G401 (cell line): Measurements from ENCODE around the gene NDUFA7. TPM values are rescaled to one million over a fixed set of nuclear protein-coding genes. Genes with fewer than 3 reads are reported as not detected.
"Not testable (repeated sequence)": the region's sequence is repeated elsewhere in the genome, so short reads cannot be mapped to it uniquely, and the experiment has no call there.

Experiments
- DNase-seq: peaks from one replicate; pipeline ENCODE4 v3.0.0-alpha.2; 2015; ENCODE audit warnings: low spot score
- in situ Hi-C: cut with HindIII; loops from 2 replicates; pipeline ENCODE4 v1.10.0; 2016; ENCODE audit warnings: low sequenced_read_pairs, mixed read lengths
- total RNA-seq: library from RNA; depleted of rRNA; stranded (reverse); fragments of >200 nt; shearing (Covaris generic); gene quantifications from 2 replicates; pipeline ENCODE4 v1.2.3, GENCODE V29; 2014

Gene NDUFA7
- total RNA-seq, 1 experiment from 2014 or later = 39.8 TPM

DNA sequence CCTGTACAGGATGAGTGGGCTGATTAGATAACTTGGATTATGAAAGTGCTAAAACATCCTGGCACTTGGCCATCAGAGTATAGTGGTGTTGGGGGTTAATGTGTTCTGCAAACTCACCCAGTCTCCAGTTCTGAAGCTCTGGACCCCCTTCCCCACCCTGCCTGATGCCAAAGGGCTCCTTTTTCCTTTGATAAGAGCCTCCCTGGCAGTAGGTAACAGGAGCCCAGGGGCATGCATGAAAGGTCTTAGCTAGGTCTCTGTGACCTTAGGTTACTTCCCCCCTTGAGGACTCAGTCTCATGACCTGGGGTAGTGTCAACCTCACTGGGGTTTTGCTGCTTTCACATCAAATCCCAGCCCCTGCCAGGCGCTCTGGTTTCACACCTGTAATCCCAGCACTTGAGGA, 2.6 kb upstream of the NDUFA7 start:
- in situ Hi-C loops = no loop called here
- no peak for DNase-seq

DNA sequence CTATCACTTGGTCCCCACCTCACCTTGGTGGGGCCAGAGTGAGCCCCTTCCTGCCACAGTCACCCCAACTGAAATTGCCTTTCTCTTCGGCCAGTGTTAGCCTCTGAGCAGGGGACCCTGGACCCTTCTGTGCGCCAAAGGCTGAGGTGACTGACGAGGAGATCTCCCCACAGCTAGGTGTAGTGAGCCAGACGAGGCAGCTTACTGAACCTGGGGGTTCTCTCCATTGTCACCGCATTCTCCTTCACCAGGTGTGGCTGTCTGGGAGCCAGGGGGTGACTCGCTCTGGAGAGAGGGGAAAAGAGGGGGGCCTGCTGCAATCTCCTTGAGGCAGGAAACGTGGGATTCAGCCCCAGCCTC, 1.4 kb upstream of the NDUFA7 start:
- in situ Hi-C loops = no loop called here
- DNase-seq = no peak

DNA sequence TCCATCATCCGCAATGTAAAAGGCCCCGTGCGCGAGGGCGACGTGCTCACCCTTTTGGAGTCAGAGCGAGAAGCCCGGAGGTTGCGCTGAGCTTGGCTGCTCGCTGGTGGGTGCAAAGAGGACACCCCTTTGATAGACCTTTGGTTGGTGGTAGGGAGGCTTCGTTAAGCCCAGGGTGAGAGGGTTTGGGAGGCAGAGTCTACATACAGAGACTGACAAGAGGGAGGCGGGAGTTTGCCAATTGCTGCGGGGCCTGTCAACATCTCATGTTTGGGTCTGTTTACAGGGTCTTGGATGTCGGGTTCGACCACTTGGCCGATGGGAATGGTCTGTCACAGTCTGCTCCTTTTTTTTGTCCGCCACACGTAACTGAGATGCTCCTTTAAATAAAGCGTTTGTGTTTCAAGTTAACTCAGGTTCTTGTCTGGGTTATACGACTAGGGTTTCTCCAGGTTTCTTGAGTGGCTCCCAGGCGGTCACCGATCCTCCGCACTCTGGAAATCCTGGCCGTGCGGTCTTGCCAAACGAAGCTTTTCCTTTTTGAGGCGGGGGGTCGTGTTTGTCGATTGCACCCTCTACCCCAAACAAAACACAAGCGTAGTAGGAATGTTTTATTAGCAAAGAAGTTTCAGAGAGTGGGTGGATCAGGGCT, 937 bp upstream of the NDUFA7 start:
- DNase-seq = no peak
- in situ Hi-C loops = no loop called here

DNA sequence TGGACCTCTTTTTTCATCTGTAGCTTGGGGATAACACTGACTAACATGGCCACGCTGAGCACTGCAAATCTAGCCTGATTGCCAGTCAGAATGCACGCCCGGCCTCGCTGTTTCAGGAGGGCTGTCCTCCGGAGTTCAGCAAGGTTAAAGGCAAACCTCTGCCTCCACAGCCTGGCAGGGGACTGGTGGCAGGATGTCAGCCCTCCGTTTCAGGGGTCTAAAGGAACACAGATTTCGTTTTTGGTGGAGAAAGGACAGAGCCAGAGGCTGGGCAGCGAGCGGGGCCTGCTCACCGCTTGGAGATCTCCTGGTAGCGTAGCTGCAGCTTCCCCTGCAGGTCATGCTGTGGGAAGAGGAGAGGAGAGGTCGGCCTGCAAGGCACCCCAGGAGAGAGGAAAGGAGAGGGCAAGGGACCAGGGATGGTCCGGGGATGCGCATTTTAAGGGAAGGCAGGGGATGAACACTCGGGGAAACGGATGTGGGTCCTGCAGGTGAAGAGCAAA, 560 bp downstream of the NDUFA7 start:
- in situ Hi-C loops = no loop called here
- DNase-seq = no peak

DNA sequence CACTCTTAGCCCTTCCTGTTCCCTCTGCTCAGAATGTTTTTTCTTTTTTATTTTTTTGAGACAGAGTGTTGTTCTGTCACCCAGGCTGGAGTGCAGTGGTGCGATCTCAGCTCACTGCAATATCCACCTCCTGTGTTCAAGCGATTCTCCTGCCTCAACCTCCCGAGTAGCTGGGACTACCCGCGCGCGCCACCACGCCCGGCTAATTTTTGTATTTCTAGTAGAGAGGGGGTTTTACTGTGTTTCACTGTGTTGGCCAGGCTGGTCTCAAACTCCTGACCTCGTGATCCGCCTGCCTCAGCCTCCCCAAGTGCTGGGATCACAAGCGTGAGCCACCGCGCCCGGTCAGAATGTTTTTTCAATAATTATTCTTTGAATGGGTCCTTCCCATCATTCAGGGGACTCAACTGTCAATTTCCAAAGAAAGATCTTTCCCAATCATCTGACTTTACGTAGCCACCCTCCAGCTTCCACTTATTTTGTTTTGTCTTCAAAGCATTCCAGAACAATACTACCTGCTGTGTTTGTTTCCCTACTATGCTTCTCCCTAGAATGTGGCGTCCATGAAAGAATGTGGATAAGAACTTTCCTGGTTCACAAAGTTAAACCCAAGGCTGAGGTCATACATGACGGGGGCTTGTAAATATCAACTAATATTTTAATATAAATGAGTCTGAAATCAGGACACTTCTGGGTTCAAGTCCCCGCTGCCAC, 1.2 kb downstream of the NDUFA7 start:
- DNase-seq = no peak
- in situ Hi-C loops = no loop called here

DNA sequence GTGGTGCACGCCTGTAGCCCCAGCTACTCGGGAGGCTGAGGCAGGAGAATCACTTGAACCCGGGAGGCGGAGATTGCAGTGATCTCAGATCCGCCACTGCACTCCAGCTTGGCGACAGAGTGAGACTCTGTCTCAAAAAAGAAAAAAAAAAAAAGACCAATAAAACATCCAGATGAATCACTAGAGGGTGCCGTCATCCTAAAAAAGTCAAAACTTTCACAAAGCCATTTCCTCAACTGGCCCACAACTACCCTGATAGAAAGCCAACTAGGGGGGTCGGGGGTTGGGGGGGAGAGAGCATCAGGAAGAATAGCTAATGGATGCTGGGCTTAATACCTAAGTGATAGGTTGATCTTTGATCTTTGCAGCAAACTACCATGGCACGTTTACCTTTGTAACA, 2.3 kb downstream of the NDUFA7 start:
- DNase-seq, in situ Hi-C loops: not testable (repeated sequence)

DNA sequence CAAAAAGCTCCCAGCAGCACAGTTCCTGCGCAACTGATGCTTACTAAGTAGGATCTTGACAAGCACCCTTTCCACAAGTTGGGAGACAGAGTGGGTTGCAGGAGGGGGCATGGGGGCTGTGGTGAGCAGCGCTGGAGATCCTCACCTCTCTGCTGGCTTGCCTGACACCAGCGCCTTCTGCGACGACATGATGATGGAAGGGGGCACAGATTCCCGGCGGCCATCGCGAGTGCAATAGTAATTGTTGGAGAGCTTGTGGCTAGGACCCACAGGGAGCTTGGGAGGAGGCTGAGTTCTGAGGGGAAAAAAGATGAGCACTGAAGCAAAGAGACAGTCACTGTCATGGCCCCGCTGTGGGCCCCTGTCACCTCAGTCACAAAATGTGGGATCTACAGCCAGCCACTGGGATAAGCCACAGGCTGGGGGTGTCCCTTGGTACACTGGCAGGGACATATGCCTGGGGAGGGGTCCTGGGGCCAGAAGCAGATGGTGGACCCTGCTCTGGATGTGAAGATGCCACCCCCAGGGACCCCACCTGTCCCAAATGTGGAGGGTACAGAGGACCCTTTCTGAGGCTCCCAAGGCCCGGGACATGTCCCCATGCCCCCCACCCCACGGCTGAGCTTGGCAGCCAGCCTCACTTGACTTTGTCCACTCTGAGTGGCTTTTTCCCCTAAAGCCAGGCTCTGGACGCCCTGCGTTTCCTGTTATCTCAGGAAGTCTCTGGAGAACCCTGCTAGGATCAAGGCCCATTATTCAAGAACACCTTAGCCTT, 4.6 kb downstream of the NDUFA7 start:
- in situ Hi-C loops = no loop called here
- DNase-seq = no peak

DNA sequence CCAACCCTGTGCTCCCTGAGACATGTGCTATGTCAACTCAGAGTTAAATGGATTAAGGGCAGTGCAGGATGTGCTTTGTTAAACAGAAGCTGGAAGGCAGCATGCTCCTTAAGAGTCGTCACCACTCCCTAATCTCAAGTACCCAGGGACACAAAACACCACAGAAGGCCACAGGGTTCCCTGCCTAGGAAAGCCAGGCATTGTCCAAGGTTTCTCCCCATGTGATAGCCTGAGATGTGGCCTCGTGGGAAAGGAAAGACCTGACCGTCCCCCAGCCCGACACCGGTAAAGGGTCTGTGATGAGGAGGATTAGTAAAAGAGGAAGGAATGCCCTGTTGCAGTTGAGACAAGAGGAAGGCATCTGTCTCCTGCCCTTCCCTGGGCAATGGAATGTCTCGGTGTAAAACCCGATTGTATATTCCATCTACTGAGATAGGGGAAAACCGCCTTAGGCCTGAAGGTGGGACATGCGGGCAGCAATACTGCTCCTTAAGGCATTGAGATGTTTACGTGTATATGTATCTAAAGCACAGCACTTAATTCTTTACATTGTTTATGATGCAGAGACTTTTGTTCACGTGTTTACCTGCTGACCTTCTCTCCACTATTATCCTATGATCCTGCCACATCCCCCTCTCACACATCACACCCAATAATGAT, 6.1 kb downstream of the NDUFA7 start:
- DNase-seq, in situ Hi-C loops: not testable (repeated sequence)

DNA sequence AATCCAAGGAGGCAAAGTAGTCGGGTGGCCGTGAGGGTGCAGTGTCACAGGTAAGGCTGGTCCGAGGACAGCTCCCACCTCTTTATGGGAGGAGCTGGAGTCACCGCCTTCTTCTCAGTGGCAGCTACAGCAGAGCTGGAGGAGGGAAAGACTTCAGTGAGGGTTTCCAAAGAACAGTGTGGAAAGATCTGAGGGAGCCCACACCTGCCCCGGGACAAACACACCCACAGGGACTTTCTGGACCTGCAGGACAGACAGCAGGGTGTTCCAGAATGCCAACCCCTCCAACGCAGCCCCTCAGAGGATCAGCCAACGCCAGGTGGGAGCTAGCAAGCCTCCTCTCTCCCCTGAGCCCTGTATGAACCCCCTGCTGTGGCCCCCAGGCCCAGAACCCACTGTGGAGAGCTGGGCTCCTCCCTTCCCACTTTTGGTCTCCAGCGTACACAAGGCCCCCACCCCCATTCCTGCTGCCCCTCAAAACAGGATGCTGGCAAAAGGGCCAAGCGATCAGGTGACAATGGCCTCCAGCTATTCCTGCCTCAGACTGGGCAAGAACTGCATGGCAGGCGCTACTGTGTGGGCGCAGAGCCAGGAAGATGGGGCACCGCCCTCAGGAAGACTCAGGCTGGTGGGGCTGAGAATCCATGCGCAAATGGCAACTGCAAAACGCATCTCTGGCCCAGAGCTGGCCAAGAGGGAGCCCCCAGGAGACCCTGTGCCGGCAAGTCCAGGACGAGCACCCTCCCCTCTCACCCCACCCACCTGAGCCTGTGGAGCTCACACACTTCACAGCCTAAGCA, 9.5 kb downstream of the NDUFA7 start:
- in situ Hi-C loops = no loop called here
- DNase-seq = no peak

DNA sequence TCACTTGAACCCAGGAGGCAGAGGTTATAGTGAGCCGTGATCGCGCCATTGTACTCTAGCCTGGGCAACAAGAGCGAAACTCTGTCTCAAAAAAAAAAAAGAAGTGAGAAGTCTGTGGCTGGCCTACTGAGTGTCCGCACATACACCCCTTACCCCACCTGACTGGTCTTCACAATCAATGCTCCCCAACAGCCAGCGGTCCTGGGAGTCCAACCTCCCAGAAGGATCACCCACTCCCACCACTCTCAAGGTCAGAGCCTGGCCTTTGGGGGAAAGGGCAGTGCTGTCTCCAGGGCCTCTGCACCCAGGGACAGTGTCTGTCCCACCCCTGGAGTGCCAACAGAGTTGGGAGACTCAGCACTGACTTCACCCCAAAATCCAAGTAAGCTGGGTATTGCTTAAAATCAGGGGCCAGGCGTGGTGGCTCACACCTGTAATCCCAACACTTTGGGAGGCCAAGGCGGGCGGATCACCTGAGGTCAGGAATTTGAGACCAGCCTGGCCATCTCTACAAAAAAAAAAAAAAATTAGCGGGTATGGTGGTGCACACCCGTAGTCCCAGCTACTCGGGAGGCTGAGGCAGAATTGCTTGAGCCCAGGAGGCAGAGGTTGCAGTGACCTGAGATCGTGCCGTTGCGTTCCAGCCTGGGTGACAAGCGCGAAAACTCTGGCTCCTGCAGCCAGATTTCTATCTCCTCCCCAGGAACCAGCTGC, 10.7 kb downstream of the NDUFA7 start:
- in situ Hi-C loops = no loop called here
- no peak for DNase-seq

DNA sequence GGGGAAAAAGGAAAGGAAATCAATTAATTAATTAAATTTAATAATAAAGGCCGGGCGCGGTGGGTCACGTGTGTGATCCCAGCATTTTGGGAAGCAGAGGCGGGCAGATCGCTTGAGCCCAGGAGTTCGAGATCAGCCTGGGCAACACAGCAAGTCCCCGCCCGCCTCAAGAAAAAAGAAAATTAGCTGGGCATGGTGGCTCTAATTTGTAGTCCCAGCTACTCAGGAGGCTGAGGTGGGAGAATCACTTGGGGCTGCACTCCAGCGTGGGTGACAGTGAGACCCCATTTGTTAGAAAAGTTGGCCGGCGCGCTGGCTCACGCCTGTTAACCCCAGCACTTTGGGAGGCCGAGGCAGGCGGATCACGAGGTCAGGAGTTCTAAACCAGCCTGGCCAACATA, 12.3 kb downstream of the NDUFA7 start:
- DNase-seq = no peak
- in situ Hi-C loops = no loop called here

DNA sequence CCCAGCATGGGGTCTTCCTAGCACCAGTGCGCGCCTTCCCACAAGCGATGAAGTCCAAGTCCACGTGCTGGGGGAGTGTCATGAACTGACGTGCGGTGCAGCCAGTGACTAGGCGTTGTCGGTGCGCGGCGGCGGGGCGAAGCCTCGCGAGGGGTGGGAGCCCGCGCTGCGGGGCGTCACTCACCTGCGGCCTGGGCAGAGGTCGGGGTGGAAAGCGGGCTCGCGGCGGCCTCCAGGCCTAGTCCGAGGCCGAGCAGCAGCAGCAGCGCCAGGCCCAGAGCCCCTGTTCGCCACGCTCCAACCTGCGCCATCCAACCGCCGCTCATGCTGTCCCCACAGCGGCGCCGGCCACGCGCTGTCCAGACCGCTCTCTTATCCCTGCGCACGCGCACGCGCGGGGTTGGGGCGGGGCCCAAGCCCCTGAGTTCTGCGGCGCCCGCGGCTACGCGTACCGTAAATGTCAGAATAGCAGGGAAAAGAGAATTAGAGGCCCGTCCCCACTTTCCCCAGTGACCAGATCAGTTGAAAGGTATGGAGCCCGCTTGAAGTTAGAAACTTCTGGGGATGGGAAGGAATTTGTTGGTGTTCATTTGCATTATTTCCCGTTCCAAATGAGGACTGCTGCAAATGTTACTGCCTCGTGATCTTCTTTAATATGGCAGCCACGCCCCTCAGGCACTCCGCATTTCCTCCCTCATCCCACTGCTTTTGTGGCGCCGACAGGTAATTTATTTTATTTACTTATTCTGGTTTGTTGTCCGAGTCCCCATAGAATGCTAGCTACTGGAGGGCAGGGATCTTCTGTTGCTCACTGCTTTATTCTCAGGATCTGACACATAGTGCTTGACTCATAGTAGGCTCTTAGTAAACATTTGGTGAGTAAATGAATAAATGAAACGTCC, 13.0 kb downstream of the NDUFA7 start, which contains the start of gene CD320:
Gene CD320, minus strand, starts transcription at position 394 of the 902 bp plus-strand sequence. Its CDS starts 68 bp downstream, at position 326.
- peak; percentile 93 for DNase-seq
- in situ Hi-C loops = no loop called here

DNA sequence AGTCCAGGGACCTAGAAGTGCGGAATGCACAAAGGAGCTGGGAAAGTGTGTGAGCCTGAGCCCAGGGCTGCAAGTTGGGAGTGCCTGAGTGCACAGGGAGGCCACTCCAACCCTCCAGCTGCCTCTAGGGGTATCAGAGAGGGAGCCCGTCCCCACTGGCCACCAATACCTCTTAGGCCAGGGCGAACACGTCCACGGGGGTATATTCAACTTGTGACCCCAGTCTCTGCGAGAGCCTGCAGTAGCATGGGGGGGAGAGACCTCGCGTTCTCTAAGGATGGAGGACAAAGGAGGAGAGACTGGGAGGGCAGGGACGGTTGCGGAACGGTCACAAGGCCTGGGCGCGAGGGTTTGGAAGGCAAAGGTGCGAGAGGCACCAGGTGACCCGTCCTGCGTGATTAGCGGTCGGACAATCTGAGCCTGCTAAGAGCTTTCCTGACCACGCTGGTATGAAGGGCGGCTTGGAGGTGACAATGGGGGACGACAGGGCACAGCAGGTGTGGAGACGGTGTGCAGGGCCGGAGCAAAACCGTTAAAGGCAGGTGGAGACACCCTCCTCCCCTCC, 13.7 kb downstream of the NDUFA7 start:
- DNase-seq = no peak
- in situ Hi-C loops = no loop called here

DNA sequence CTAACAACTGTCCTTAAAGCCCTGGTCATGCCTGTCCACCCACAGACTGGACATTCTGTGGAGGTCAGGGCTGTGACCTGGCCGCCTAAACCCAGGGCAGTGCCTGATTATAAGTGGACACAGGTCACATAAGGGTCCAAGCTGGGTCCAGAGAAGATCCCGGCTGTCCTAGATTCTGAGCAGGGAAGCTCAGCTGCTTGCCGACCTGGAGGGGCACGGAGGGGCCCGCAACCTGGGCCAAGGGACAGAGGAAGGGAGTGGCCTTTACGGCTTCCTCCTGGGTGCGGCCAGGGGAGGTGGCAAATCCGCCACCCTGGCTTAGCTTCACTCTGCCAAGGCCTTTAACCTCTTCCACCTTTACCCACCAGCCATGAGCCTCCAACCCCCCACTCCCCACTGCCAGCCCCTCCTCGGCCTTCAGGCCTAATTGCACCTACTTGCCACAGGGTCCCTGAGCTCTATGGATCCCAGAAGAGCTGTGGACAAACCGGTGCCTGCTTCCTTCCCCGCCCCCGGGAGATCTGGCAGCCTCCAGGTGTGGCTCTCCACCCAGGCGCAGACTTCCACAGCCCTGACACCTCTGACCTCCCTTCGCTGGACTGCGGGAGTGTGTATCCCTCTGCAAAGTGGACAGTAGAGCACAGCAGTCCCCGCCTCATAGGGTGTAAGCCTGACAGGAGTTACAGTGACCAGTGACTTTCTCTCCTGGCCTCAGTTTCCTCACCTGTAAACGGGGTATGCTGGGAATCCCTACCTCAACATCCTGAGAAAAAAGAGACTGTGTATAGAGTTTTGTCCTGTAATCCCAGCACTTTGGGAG, 14.7 kb downstream of the NDUFA7 start:
- in situ Hi-C loops = no loop called here
- no peak for DNase-seq

DNA sequence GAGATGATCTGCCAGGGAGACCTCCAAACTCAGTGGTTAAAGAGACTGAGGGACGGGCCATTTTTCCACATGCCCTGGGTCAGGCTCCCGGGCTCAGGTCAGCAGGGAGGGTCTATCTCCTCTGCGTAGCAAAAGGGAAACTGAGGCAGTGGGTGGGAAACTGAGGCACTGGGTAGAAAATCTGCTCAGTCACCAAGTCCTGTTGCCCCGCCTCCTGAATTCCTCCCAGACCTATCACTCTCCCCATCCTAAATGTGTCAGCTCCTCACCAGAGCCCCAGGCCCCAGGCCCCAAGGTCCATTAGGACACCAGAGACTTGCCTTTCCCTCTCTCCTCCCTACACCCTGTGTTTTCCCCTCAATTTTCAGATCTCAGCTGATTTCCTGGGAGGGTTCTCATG, 15.4 kb downstream of the NDUFA7 start:
- DNase-seq = no peak
- in situ Hi-C loops = no loop called here
